Stomach (tissue), 4 donors: ENCODE results near the gene DGKA.

Experiments used
- EP300 ChIP-seq: sonication (generic); formaldehyde crosslinking; IDR thresholded peaks from one replicate; pipeline ENCODE4 v1.6.1; 2017; ENCODE audit warnings: antibody characterized with exemption
- POLR2A ChIP-seq, 4 donors: fragments of 450-650 bp; IDR thresholded peaks; one replicate each; pipeline ENCODE4 v1.6.1; 2016; ENCODE audit warnings: antibody characterized with exemption in 4 of 4, control low read depth in 2 of 4, mild to moderate bottlenecking in 1 of 4, moderate library complexity in 1 of 4
- POLR2AphosphoS5 ChIP-seq, 3 donors: sonication (generic); formaldehyde crosslinking; IDR thresholded peaks; one replicate each; pipeline ENCODE4 v1.6.1; 2016; ENCODE audit warnings: antibody characterized with exemption in 3 of 3
- TF ChIP-seq, protein P1 (sequence below), 7 experiments: fragments of 450-650 bp in 4 of 7; fragments of 200-600 bp in 3 of 7; sonication (generic) in 3 of 7; IDR thresholded peaks; one replicate each; pipeline ENCODE4 v1.5.1; 2016 to 2019; ENCODE audit warnings: antibody characterized with exemption in 7 of 7, control low read depth in 2 of 7, mild to moderate bottlenecking in 1 of 7

DNA sequence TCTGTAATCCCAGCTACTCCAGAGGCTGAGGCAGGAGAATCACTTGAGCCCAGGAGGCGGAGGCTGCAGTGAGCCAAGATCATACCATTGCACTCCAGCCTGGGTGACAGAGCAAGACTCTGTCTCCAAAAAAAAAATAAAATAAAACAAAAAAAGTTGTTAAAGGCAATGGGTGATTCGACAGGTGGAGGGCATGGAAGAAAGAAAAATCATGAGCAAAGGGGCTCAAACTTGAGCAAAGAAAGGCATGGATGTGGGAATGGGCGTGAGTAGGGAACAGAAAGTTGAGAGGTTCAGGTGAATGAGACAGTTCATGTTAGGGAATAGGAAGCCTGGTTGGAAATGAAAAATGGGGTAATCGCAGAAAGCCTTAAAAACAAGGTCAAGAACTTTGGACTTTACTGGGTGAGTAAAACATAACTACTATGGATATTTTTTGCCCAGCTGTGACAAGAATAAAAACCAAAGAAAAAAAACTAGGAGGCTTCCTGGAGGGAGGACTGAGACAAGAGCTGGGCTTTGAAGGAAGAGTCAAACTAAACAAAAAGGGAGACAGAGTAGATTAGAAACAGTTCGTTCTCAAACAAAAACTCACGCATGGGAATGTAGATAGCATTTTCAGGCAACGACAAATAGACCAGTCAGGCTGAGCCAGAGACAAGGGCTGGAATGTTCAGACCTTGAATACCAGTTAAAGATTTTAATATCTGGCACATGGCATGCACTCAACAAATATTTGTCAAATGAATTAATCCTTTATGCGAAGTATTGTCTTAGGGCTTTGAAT, 22.0 kb upstream of the DGKA start:
- TF ChIP-seq, protein P1, sequence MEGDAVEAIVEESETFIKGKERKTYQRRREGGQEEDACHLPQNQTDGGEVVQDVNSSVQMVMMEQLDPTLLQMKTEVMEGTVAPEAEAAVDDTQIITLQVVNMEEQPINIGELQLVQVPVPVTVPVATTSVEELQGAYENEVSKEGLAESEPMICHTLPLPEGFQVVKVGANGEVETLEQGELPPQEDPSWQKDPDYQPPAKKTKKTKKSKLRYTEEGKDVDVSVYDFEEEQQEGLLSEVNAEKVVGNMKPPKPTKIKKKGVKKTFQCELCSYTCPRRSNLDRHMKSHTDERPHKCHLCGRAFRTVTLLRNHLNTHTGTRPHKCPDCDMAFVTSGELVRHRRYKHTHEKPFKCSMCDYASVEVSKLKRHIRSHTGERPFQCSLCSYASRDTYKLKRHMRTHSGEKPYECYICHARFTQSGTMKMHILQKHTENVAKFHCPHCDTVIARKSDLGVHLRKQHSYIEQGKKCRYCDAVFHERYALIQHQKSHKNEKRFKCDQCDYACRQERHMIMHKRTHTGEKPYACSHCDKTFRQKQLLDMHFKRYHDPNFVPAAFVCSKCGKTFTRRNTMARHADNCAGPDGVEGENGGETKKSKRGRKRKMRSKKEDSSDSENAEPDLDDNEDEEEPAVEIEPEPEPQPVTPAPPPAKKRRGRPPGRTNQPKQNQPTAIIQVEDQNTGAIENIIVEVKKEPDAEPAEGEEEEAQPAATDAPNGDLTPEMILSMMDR (IDR thresholded peaks at IDR 0.05) = no peak
- TF ChIP-seq EP300 = no peak
- no peak for TF ChIP-seq POLR2A (IDR thresholded peaks at IDR 0.05)
- no peak for TF ChIP-seq POLR2AphosphoS5 (IDR thresholded peaks at IDR 0.05)
